Measurements from ENCODE around the gene KLF6. TPM values are rescaled to one million over a fixed set of nuclear protein-coding genes. Genes with fewer than 3 reads are reported as not detected.
A peak's percentile ranks its signal among the peaks of the same experiment; 100 is the strongest.

Gene KLF6
- total RNA-seq, 3 donors from 2014 or later, result 270 to 371 (median 331) TPM

DNA sequence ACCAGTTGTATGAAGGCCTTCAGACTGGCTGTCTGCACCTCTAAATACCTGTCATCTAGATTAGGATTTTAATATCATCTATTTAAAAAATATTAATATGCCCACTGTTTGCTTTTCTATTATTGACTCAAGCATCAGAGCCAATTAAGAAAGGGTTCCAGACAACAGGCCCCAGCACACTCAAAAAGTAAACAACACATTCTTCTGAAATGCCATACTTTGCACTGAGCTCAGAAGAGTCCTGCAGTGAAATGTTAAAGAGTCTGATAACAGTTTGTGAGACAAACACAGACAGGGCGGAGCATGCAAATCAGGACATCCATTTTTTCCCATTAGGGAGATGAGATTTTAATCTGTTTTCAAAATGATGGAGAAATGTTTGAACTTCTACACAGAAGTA lies 45.9 kb upstream of the KLF6 start:
- no peak for ATAC-seq
- H3K4me3 ChIP-seq, result no peak overlapping the region
- intact Hi-C loops (cut with DNase I, micrococcal nuclease), result no loop called here
- H3K4me1 ChIP-seq (ENCODE audit: low read depth), result peaks cover 14% of the 10 kb centered on the region
- TF ChIP-seq, protein P1, sequence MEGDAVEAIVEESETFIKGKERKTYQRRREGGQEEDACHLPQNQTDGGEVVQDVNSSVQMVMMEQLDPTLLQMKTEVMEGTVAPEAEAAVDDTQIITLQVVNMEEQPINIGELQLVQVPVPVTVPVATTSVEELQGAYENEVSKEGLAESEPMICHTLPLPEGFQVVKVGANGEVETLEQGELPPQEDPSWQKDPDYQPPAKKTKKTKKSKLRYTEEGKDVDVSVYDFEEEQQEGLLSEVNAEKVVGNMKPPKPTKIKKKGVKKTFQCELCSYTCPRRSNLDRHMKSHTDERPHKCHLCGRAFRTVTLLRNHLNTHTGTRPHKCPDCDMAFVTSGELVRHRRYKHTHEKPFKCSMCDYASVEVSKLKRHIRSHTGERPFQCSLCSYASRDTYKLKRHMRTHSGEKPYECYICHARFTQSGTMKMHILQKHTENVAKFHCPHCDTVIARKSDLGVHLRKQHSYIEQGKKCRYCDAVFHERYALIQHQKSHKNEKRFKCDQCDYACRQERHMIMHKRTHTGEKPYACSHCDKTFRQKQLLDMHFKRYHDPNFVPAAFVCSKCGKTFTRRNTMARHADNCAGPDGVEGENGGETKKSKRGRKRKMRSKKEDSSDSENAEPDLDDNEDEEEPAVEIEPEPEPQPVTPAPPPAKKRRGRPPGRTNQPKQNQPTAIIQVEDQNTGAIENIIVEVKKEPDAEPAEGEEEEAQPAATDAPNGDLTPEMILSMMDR (IDR thresholded peaks at IDR 0.05), result no peak
- no peaks in the 10 kb centered on the region for H3K36me3 ChIP-seq (ENCODE audit: low read depth)
- no peak for DNase-seq
- no peaks in the 10 kb centered on the region for H3K9me3 ChIP-seq

- TF ChIP-seq, protein P1 (IDR thresholded peaks at IDR 0.05), result no peak
- Histone ChIP-seq H3K4me1 (ENCODE audit: low read depth) (peaks cover 15% of the 10 kb centered on the region), H3K4me3 (no peak overlapping the region), H3K9me3 (no peaks in the 10 kb centered on the region), H3K36me3 (ENCODE audit: low read depth) (no peaks in the 10 kb centered on the region)
- intact Hi-C loops (cut with DNase I, micrococcal nuclease), result no loop called here
- DNase-seq (peak in 1 of 3 donors; percentile 33), ATAC-seq (no peak)
Observed at GRCh38 chr10:3829156-3830050, 44.4 kb upstream of the KLF6 start.

DNA sequence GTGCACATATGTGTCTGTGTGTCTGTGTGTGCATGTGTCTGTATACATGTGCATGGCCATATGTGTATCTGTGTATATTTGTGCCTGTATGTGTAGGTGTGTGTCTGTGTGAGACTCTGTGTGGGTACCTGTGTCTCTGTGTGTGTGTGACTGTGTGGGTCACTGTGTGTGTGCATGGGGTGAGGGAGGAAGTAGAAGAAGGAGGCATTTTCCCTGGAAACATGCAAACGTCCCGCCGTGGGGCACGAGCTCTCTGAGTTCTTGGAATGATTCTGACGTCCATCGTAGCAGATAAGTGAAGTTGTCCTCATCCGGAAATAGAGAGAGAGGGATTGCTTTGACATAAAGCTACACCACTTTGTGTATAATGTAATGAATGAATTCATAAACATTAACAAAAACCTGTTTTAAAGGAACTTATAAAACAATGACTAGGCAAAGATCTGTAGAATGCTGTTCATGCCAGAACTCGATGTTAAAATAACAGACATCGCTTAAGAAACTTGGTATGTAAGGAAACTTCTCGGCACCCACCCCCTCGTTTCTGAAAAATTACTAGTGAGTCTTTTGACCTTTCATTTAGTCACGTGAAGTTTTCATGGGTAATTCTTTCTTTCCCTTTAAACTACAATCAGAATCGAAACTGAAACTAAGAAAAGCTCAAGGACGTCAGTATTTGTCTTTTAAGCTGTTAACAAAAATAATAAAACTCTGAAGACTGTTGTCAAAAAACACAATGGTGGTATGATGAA lies 43.6 kb upstream of the KLF6 start:
- TF ChIP-seq, protein P1 (IDR thresholded peaks at IDR 0.05), result no peak
- intact Hi-C loops (cut with DNase I, micrococcal nuclease), result no loop called here
- no peaks in the 10 kb centered on the region for H3K36me3 ChIP-seq (ENCODE audit: low read depth)
- DNase-seq, result peak in 1 of 3 donors; percentile 39
- H3K4me1 ChIP-seq (ENCODE audit: low read depth), result peaks cover 22% of the 10 kb centered on the region
- no peak for ATAC-seq
- no peaks in the 10 kb centered on the region for H3K9me3 ChIP-seq
- H3K4me3 ChIP-seq, result no peak overlapping the region

- H3K9me3 ChIP-seq, result no peaks in the 10 kb centered on the region
- H3K4me3 ChIP-seq, result no peak overlapping the region
- intact Hi-C loops (cut with DNase I, micrococcal nuclease), result no loop called here
Observed at GRCh38 chr10:3827768-3828403, 42.9 kb upstream of the KLF6 start.

GRCh38 chr10:3827266-3827665 lies 42.3 kb upstream of the KLF6 start:
- TF ChIP-seq, protein P1 (IDR thresholded peaks at IDR 0.05), result no peak
- Histone ChIP-seq H3K36me3 (ENCODE audit: low read depth) (no peaks in the 10 kb centered on the region), H3K4me3 (no peak overlapping the region), H3K9me3 (no peaks in the 10 kb centered on the region), H3K4me1 (ENCODE audit: low read depth) (peaks cover 22% of the 10 kb centered on the region)
- intact Hi-C loops (cut with DNase I, micrococcal nuclease), result no loop called here
- DNase-seq, result no peak
- ATAC-seq, result no peak

More at GRCh38 chr10:3827768-3828403, 42.9 kb upstream of the KLF6 start:
- TF ChIP-seq, protein P1 (IDR thresholded peaks at IDR 0.05), result no peak
- no peaks in the 10 kb centered on the region for H3K36me3 ChIP-seq (ENCODE audit: low read depth)
- H3K4me1 ChIP-seq (ENCODE audit: low read depth), result peaks cover 22% of the 10 kb centered on the region
- ATAC-seq (no peak), DNase-seq (no peak)

Measured in mucosa of descending colon (tissue), 3 donors.